Thoracic aorta (tissue), 2 donors: ENCODE results near the gene CEP112. TPM values are rescaled to one million over a fixed set of nuclear protein-coding genes. Genes with fewer than 3 reads are reported as not detected.

Experiments used
- ATAC-seq: fragments of 150-250 bp; one replicate; pipeline ENCODE4 v1.8.0; 2017; ENCODE audit warnings: low read depth; ENCODE audit not compliant: insufficient number of reproducible peaks, low FRiP score
- DNase-seq: peaks from one replicate; pipeline ENCODE4 v3.0.0-alpha.2; 2020; ENCODE audit warnings: low spot score
- H3K27ac ChIP-seq, 2 donors: fragments of 200-600 bp; sonication (generic); 1 replicate in 1 of 2; 2 replicates in 1 of 2; pipeline ENCODE4 v1.5.1; 2016; ENCODE audit warnings: mild to moderate bottlenecking in 2 of 2, moderate library complexity in 2 of 2
- H3K27me3 ChIP-seq: fragments of 200-600 bp; sonication (generic); replicated peaks from 2 replicates; pipeline ENCODE4 v1.6.0; 2016; ENCODE audit warnings: mild to moderate bottlenecking; ENCODE audit not compliant: insufficient read depth
- H3K36me3 ChIP-seq: fragments of 200-600 bp; sonication (generic); one replicate; pipeline ENCODE4 v1.5.1; 2016
- H3K4me1 ChIP-seq, 2 donors: fragments of 200-600 bp; sonication (generic); 1 replicate in 1 of 2; 2 replicates in 1 of 2; pipeline versions ENCODE4 v1.5.1 to v1.6.0; 2016; ENCODE audit warnings: low read depth in 2 of 2, mild to moderate bottlenecking in 1 of 2; ENCODE audit not compliant: control insufficient read depth in 1 of 2
- H3K4me3 ChIP-seq: fragments of 200-600 bp; sonication (generic); 2 replicates; pipeline ENCODE4 v1.5.1; 2016; ENCODE audit warnings: mild to moderate bottlenecking
- H3K9me3 ChIP-seq: fragments of 200-600 bp; sonication (generic); 2 replicates; pipeline ENCODE4 v1.5.1; 2016
- CTCF ChIP-seq: fragments of 200-600 bp; sonication (generic); IDR thresholded peaks from one replicate; pipeline ENCODE4 v1.5.1; 2019; ENCODE audit warnings: antibody characterized with exemption
- total RNA-seq, 2 donors: library from RNA; depleted of rRNA; stranded (reverse); fragments of >200 nt; gene quantifications; one replicate each; pipeline versions ENCODE4 v1.1.0 to v1.2.3, GENCODE V29; 2016

Gene CEP112
- total RNA-seq, 2 donors from 2014 or later: 13.4 to 19.0 TPM

- no peak overlapping the region for H3K27ac ChIP-seq
- ATAC-seq (no peak), DNase-seq (no peak)
- no peaks in the 10 kb centered on the region for H3K4me1 ChIP-seq
- no peak overlapping the region for H3K4me3 ChIP-seq
- no peaks in the 10 kb centered on the region for H3K9me3 ChIP-seq
- no peak for TF ChIP-seq CTCF
- no peaks in the 10 kb centered on the region for H3K27me3 ChIP-seq
- no peaks in the 10 kb centered on the region for H3K36me3 ChIP-seq
Measured at GRCh38 chr17:65660947-65661346, 531.0 kb downstream of the CEP112 start.

GRCh38 chr17:65660078-65660477, 531.9 kb downstream of the CEP112 start:
- Histone ChIP-seq H3K4me1 (no peaks in the 10 kb centered on the region), H3K27me3 (no peaks in the 10 kb centered on the region), H3K4me3 (no peak overlapping the region), H3K27ac (no peak overlapping the region), H3K9me3 (no peaks in the 10 kb centered on the region), H3K36me3 (no peaks in the 10 kb centered on the region)
- TF ChIP-seq CTCF: no peak
- DNase-seq: no peak
- no peak for ATAC-seq

GRCh38 chr17:65659512-65659911, 532.4 kb downstream of the CEP112 start:
- Histone ChIP-seq H3K4me1 (no peaks in the 10 kb centered on the region), H3K27me3 (no peaks in the 10 kb centered on the region), H3K36me3 (no peaks in the 10 kb centered on the region), H3K9me3 (no peaks in the 10 kb centered on the region), H3K27ac (no peak overlapping the region), H3K4me3 (no peak overlapping the region)
- ATAC-seq: no peak
- no peak for TF ChIP-seq CTCF
- no peak for DNase-seq

- H3K4me1 ChIP-seq: no peaks in the 10 kb centered on the region
- no peak for TF ChIP-seq CTCF
- no peaks in the 10 kb centered on the region for H3K36me3 ChIP-seq
- H3K27ac ChIP-seq: no peak overlapping the region
- no peaks in the 10 kb centered on the region for H3K27me3 ChIP-seq
- no peaks in the 10 kb centered on the region for H3K9me3 ChIP-seq
- H3K4me3 ChIP-seq: no peak overlapping the region
- DNase-seq (no peak), ATAC-seq (no peak)
Measured at GRCh38 chr17:65657251-65657828, 534.6 kb downstream of the CEP112 start.

- Histone ChIP-seq H3K4me1 (no peaks in the 10 kb centered on the region), H3K4me3 (no peak overlapping the region), H3K27me3 (no peaks in the 10 kb centered on the region), H3K36me3 (no peaks in the 10 kb centered on the region), H3K9me3 (no peaks in the 10 kb centered on the region), H3K27ac (no peak overlapping the region)
- DNase-seq (no peak), ATAC-seq (no peak)
- no peak for TF ChIP-seq CTCF
Measured at GRCh38 chr17:65656390-65657250, 535.3 kb downstream of the CEP112 start.
